Mesenteric fat pad (tissue), 1 donor: ENCODE results near the gene SLC6A7. TPM values are rescaled to one million over a fixed set of nuclear protein-coding genes. Genes with fewer than 3 reads are reported as not detected.
"Not testable (repeated sequence)": the region's sequence is repeated elsewhere in the genome, so short reads cannot be mapped to it uniquely, and the experiment has no call there.

ENCODE experiments used
- DNase-seq: peaks from one replicate; pipeline ENCODE4 v3.0.0-alpha.2; 2020; ENCODE audit warnings: low spot score
- total RNA-seq: library from RNA; stranded (reverse); fragmentation: NEBNext Ultra II Directional; extraction: Animal tissue kit (Norgen Biotek cat#: 25700); gene quantifications from one replicate; pipeline ENCODE4 v1.2.1, GENCODE V29; 2021
- donor health status: DM: yes; HTN: yes; CAD: no.

SLC6A7 gene
- total RNA-seq, 1 donor from 2014 or later, result not detected

GRCh38 chr5:150215979-150216944 lies 26.4 kb downstream of the SLC6A7 start:
- DNase-seq, result no peak

DNA sequence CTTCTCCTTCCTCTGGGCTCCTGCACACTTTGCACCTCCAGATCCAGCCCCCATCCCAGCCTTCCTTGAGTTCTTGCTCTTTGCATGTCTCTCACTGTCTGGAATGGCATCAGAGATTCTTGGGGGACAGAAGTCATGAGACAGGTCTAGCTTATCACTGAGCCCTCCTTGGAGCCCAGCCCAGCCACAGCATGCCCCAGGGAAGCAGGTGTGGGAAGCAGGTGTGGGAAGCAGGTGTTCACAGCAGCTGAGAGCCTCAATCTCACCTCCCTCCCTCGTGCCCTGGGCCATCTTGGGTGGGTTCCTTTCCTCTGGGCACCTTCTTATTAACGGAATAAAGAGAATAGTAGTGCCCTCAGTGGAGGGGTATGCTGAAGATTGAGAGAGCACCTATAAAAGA lies 27.2 kb downstream of the SLC6A7 start:
- DNase-seq, result no peak

DNA sequence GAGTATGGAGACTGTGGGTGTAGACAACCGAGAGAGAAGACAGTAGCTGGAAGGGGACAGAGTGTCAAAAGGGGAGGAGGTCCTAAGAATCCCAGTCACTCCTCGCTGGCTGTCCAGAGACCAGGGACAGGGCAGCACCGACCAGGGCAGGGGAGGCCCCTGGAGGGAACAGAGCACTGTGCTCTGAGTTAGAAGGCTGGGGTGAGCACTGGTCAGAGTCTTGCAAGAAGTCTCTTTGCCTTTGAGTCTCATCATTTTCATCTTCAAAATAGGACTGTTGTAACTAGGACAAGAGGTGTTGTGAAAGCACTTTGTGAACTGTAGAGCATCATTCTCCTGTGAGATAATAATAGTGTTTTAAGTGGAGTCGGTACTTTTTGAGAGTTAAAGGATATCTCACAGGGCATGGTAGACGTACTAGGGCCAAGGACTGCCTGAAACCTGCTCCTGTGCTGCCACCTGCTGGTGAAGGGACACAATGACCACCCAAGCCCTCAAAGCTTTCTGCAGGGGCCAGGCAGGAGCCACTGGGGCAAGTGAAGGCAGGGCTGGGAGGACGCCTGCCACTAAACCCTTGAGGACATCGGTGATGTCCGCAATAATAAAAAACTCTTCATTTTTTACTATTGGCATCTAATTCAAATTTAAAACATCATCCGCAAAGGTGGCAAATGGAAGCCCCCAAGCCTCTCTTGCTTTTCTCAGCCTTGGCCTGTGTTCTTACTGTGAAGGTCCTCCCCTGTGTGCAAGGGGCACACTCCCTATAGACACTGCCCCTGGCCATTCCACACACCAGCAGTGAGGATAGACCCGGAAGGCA lies 28.2 kb downstream of the SLC6A7 start:
- no peak for DNase-seq

DNA sequence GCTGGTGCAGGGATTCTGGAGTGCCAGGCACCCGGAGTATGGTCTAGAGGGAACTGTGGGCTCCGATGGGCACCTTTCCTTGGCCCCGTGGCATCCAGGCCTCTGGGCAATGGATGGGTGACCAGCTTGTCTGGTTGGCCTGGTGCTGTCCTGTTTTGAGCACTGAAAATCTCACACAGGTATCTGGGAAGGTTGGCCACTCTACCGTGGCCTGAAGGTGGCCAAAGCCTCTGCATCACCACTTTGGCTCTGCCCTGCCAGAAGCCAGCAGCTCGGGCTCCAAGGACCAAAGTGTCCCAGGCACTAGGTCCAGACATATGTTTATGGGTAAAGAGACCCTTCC lies 28.8 kb downstream of the SLC6A7 start:
- no peak for DNase-seq

- DNase-seq, result no peak
Observed at GRCh38 chr5:150219142-150219541, 29.3 kb downstream of the SLC6A7 start.

- DNase-seq, result no peak
Observed at GRCh38 chr5:150219861-150220260, 30.0 kb downstream of the SLC6A7 start.

- no peak for DNase-seq
Observed at GRCh38 chr5:150221471-150221870, 31.6 kb downstream of the SLC6A7 start.

- DNase-seq, result no peak
Observed at GRCh38 chr5:150222906-150223305, 33.0 kb downstream of the SLC6A7 start.

DNA sequence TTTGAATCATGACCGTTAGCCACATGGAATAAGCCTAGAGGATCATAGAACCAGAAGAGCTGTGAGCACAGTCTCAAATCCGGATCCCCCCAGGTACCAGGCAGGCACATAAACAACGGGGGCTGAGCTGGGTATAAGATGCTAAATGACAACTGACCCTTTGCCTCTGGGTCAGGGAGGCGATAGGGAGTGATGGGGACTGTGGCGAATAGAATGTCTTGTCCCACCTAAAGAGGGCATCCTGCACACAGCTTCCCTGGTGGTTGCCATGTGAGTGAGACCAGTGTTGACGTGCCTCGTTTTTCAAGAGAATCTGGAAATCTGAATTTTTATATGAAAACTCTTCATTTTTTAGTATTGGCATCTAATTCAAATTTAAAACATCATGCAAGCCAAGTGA lies 33.6 kb downstream of the SLC6A7 start:
- no peak for DNase-seq

DNA sequence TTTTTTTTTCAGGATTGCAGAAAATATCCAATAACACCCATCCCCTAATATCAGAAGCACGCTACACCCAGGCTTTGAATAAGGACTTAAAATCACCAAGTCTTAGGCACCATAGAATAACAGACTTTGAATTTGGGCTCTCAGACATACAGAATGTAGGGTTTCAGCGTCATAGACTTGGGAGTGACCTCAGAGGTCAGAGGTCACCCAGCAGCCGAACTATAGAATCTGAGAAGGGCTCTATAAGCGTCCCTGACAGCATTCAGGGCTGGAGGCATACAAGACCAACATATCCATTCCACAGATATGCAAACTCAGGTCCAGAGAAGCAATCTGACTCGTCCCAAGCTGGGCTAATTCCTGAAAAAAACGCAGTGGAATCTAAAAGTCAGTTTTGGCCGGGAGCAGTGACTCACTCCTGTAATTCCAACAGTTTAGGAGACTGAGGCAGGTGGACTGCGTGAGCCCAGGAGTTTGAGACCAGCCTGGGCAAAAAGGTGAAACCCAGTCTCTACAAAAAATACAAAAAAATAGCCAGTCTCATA lies 34.7 kb downstream of the SLC6A7 start:
- no peak for DNase-seq

DNA sequence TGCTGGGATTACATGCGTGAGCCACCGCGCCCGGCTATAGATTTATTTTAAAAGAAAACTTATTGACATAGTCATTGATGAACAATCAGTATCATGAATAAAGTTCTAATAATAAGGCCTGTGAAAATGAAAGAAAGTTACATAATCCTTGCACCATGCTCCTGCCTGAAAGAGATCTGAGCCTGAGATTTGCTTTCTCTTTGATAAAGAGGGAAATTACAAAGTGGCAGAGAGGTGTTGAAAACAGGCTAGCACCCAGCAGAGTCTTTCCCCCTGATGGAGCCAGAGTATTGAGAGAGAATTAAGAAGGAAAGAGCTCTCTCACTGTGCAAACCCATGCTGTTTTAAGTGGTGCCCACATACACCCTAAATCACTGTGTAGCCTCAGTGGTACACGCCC lies 37.2 kb downstream of the SLC6A7 start:
- DNase-seq, result no peak

DNA sequence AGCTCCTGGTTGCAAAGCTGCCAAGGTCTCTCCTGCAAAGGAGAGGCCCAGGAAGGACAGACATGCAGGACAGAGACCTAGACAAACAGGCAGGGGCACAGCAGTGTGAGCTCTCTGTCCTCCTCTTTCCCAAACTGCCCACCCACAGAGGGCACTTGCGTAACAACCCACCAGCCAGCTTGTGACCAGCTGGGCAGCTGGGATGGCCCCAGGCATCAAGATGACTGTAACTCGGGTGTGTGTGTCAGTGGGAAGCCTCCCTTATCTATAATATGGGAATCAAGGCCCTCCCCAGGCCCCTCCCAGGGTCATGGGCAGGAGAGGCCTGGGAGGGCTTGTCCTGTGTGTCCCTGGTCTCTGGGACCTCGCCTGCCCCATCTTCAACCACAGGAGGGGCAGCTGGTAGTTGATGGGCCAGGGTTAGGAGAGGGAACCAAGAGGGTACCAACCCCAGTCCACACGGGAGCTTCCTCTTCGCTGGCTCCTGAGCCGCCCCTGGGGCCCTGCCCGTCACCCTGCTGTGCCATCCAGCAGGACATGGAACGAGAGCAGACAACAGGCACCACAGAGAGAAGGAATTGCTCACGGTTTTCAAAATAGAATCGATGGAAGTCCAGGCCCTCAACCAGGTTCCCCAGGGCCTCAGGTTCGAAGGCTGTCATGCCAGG lies 37.9 kb downstream of the SLC6A7 start:
- DNase-seq, result no peak

- no peak for DNase-seq
Observed at GRCh38 chr5:150229571-150229970, 39.7 kb downstream of the SLC6A7 start.

DNA sequence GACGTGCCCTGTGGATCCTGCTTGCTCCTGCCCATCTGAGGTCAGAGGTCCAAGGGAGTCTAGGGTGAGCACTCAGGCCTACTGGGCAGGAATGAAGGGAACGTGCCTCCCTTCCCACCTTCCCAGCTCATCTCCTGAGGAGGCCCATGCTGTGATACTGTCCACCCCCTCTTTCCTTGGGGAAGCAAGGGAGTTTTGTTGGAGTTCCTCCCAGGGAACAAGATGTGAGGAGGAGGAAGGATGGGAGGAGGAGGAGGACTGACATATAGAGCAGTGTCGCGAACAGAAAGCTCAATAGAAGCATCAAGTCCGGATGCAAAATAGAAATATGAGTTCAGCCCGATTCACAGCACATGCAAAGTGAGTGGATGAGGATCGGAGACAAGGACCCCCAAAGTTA lies 41.0 kb downstream of the SLC6A7 start:
- DNase-seq, result no peak

DNA sequence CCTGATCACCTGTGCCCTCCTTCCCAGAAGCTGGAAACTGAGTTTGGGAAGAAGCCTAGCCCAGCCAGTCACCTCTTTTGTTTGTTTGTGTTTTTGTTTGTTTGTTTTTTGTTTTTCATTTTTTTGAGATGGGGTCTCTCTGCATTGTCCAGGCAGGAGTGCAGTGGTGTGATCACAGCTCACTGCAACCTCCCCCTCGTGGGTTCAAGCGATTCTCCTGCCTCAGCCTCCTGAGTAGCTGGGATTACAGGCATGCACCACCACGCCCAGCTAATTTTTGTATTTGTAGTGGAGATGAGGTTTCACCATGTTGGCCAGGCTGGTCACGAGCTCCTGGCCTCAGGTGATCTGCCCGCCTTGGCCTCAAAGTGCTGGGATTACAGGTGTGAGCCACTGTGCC lies 43.8 kb downstream of the SLC6A7 start:
- not testable (repeated sequence) for DNase-seq

DNA sequence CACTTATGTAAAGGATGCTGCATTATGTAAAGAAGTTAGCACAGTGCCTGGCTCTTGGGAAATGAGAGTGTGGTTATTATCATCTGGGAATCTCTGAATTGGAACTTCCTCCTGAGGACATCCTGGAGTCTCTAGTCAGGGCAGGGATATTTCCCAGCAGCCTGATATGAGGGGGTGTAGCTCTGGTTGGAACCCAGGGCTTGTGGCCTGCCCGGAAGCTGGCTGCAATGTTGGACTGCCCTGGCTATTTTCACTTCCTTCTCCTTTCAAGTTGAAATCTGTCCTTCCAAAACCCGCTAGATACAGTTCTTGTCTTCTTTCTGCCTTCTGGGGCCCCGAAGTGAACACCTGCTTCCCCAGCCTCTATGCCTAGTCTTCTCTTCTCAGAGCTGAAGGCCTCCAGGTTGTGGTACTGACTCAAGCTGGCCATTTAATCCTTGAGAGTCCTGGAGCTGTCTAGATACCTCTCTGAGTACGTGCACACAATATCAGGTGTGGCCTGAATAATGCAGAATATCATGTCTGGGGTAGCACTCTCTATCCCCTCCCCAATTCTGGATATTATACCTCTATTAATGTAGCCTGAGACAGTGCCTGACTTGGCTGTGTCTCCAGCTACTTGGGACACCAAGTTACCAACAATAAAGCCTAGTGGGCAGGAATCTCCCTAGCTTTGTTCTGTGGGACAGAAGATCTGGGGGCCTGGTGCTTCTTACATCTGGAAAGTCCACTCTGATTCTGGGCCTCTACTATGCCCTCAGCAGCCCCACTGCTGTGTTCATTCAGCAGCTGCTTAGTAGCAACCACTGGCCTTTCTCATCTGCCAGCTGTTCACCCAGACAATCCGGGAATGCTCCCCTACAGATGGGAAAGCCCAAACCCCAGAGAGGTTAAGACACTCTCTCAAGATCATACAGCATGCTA lies 45.0 kb downstream of the SLC6A7 start:
- DNase-seq, result no peak

- no peak for DNase-seq
Observed at GRCh38 chr5:150235500-150235854, 45.6 kb downstream of the SLC6A7 start.

- no peak for DNase-seq
Observed at GRCh38 chr5:150236313-150236712, 46.5 kb downstream of the SLC6A7 start.

DNA sequence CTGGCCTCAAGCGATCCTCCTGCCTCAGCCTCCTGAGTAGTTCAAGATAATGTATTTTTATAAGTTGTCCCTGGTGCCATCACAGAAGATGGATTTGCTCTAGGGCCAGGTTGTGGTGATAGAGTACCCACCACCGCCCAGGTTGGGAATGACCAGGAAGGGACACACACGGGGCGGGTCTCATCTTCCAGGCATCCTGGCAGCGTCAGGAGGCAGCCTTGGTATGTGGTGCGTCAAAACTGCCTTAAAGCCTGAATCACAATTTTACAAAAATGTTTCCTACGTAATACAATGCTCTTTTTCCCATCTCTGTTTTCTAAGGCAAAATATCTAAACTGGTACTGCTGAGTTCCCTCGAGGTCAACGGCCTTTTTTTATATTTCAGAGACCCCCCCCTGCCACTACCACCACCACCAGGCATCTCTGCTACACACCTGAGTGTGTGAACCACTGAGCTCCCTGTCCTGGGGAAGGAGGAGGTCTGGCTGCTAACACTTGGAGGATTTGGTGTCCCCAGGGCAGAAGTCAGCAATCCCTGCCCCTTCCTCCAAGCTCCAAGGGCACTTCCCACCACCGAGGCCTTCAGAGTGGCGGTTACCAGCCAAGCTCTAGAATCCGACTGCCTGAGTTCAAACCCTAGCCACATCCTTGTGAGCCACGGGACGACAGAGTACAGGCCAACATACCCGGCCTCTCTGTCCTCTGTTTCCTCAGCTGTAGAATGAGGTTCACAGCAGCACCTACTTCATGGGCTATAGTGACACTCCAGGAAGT lies 47.3 kb downstream of the SLC6A7 start:
- no peak for DNase-seq

DNA sequence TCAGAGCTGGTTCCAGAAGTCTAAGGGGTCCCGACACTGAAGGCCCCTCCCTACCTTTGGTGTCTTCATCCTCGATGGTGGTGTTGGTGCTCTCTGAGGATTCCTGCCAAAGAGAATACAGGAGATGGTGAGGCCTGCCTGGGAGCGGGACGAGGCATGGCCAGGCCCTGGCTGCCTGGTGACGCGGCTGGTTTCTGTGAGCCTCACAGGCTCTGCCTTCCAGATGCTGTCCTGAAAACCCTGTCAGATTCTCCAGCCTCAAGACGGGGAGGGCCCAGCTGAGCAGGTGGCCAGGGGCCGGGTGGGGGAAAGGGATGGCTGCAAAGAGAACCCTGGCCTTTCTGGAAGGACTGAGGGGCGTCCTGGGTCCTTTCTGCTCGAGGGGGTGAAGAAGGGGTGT lies 48.8 kb downstream of the SLC6A7 start:
- no peak for DNase-seq
